HepG2 (cell line): Measurements from ENCODE around the gene TRIM7. TPM values are rescaled to one million over a fixed set of nuclear protein-coding genes. Genes with fewer than 3 reads are reported as not detected.

Experiments used
- CENPX ChIP-seq: sonication (generic); formaldehyde crosslinking; IDR thresholded peaks from 2 replicates; pipeline ENCODE4 v1.9.0; 2021; ENCODE audit warnings: mild to moderate bottlenecking, missing genetic modification reagents, moderate library complexity
- ELF1 ChIP-seq: sonication (generic); formaldehyde crosslinking; IDR thresholded peaks from 2 replicates; pipeline ENCODE4 v1.4.0; 2020; ENCODE audit warnings: missing genetic modification reagents
- ETV6 ChIP-seq: sonication (generic); formaldehyde crosslinking; conservative IDR thresholded peaks from 2 replicates; pipeline ENCODE4 v1.4.0; 2020; ENCODE audit warnings: missing genetic modification reagents
- FOXK1 ChIP-seq: sonication (generic); formaldehyde crosslinking; IDR thresholded peaks from 2 replicates; pipeline ENCODE4 v1.4.0; 2020; ENCODE audit warnings: low read depth, missing genetic modification reagents, borderline replicate concordance
- HNRNPK ChIP-seq: fragments of 200-400 bp; formaldehyde crosslinking; IDR thresholded peaks from 2 replicates; pipeline ENCODE4 v1.6.1; 2018; ENCODE audit warnings: low read length, low read depth, moderate library complexity, mild to moderate bottlenecking; ENCODE audit not compliant: poor library complexity, severe bottlenecking
- HOXA3 ChIP-seq: sonication (generic); formaldehyde crosslinking; IDR thresholded peaks from 2 replicates; pipeline ENCODE4 v1.5.0; 2020; ENCODE audit warnings: missing genetic modification reagents
- KDM6A ChIP-seq: IDR thresholded peaks from 2 replicates; pipeline ENCODE4 v1.6.1; 2016; ENCODE audit warnings: low read depth
- KLF15 ChIP-seq: sonication (generic); formaldehyde crosslinking; IDR thresholded peaks from 2 replicates; pipeline ENCODE4 v1.8.1; 2023; ENCODE audit warnings: borderline replicate concordance, mild to moderate bottlenecking, inconsistent platforms, missing genetic modification reagents, mixed read lengths
- KMT2B ChIP-seq: IDR thresholded peaks from 2 replicates; pipeline ENCODE4 v1.6.1; 2016; ENCODE audit warnings: missing genetic modification reagents, missing compliant biosample characterization
- PRMT3 ChIP-seq: sonication (generic); formaldehyde crosslinking; IDR thresholded peaks from 2 replicates; pipeline ENCODE4 v1.8.1; 2022; ENCODE audit warnings: low read depth, mild to moderate bottlenecking, moderate library complexity, missing genetic modification reagents, borderline replicate concordance
- RELA ChIP-seq: sonication (generic); formaldehyde crosslinking; IDR thresholded peaks from 2 replicates; pipeline ENCODE4 v1.4.0; 2020; ENCODE audit warnings: missing genetic modification reagents
- SCMH1 ChIP-seq: sonication (generic); formaldehyde crosslinking; IDR thresholded peaks from 2 replicates; pipeline ENCODE4 v1.9.0; 2021; ENCODE audit warnings: missing genetic modification reagents, mild to moderate bottlenecking, borderline replicate concordance
- SRSF9 ChIP-seq: fragments of 200-400 bp; formaldehyde crosslinking; IDR thresholded peaks from 2 replicates; pipeline ENCODE4 v1.6.1; 2018; ENCODE audit warnings: borderline replicate concordance, mild to moderate bottlenecking, low read depth, low read length; ENCODE audit not compliant: insufficient read depth, poor library complexity, severe bottlenecking
- TCF7L2 ChIP-seq: IDR thresholded peaks from 2 replicates; pipeline ENCODE4 v1.6.1; 2011; ENCODE audit warnings: mild to moderate bottlenecking, low read depth, low read length, moderate library complexity
- U2AF1 ChIP-seq: fragments of 200-400 bp; formaldehyde crosslinking; optimal IDR thresholded peaks from 2 replicates; pipeline ENCODE3; 2017; ENCODE audit warnings: mild to moderate bottlenecking, low read depth, low read length
- ZFY ChIP-seq: sonication (generic); formaldehyde crosslinking; IDR thresholded peaks from 2 replicates; pipeline ENCODE4 v1.4.0; 2020; ENCODE audit warnings: missing genetic modification reagents
- ZNF550 ChIP-seq: sonication (generic); formaldehyde crosslinking; IDR thresholded peaks from 2 replicates; pipeline ENCODE4 v1.4.0; 2020; ENCODE audit warnings: mild to moderate bottlenecking, missing genetic modification reagents, borderline replicate concordance
- ZNF557 ChIP-seq: sonication (generic); formaldehyde crosslinking; IDR thresholded peaks from 2 replicates; pipeline ENCODE4 v1.4.0; 2020; ENCODE audit warnings: missing genetic modification reagents
- ZNF567 ChIP-seq: sonication (generic); formaldehyde crosslinking; IDR thresholded peaks from 2 replicates; pipeline ENCODE4 v1.8.1; 2023; ENCODE audit warnings: mild to moderate bottlenecking, missing genetic modification reagents, borderline replicate concordance
- ZNF687 ChIP-seq: sonication (generic); formaldehyde crosslinking; IDR thresholded peaks from 2 replicates; pipeline ENCODE4 v1.5.1; 2020; ENCODE audit warnings: mild to moderate bottlenecking, missing genetic modification reagents, moderate library complexity
- ZSCAN22 ChIP-seq: sonication (generic); formaldehyde crosslinking; IDR thresholded peaks from 2 replicates; pipeline ENCODE4 v1.4.0; 2020; ENCODE audit warnings: mild to moderate bottlenecking, missing genetic modification reagents
- polyA plus RNA-seq, 8 experiments: library from polyadenylated mRNA; depleted of rRNA in 3 of 8; stranded (reverse) in 7 of 8; unstranded in 1 of 8; fragments of >200 nt; fragmentation: Illumina TruSeq in 4 of 8; extraction: Trizol in 4 of 8; gene quantifications; 2 replicates each; pipeline versions ENCODE4 v1.2.1 to v1.2.3, GENCODE V29; 2011 to 2016; ENCODE audit warnings: low read depth in 4 of 8, missing spikeins in 1 of 8, mixed read lengths in 1 of 8; ENCODE audit not compliant: insufficient read depth in 1 of 8
- total RNA-seq, 5 experiments: library from RNA; depleted of rRNA; stranded (reverse); fragments of >200 nt; fragmentation: Illumina TruSeq; extraction: Trizol; gene quantifications; 2 replicates each; pipeline ENCODE4 v1.2.3, GENCODE V29; 2016; ENCODE audit warnings: low read depth in 1 of 5

TRIM7 gene
- total and polyA plus RNA-seq, 2 of the 13 experiments (the other 11 are each of a cell fraction or from before 2014, with no cell fraction given): 0.13 TPM; not detected in 1

GRCh38 chr5:181184845-181185216 lies 20.2 kb downstream of the TRIM7 start (continued):
- TF ChIP-seq HOXA3 (CRISPR knock-in tag) (peak; percentile 54), ZSCAN22 (no peak), ZNF550 (CRISPR knock-in tag) (no peak), SCMH1 (CRISPR knock-in tag) (no peak), ZFY (0 out of 2 replicates have a peak, but pooled peaks have one; percentile 17), TCF7L2 (no peak), ZNF567 (CRISPR knock-in tag) (no peak), ZNF557 (CRISPR knock-in tag) (no peak), KLF15 (CRISPR knock-in tag) (no peak), ETV6 (CRISPR knock-in tag) (no peak), ZNF687 (CRISPR knock-in tag) (no peak), PRMT3 (no peak), KMT2B (CRISPR knock-in tag) (no peak), U2AF1 (no peak), SRSF9 (no peak), CENPX (CRISPR knock-in tag) (no peak), RELA (CRISPR knock-in tag) (no peak), KDM6A (CRISPR knock-in tag) (no peak), FOXK1 (CRISPR knock-in tag) (0 out of 2 replicates have a peak, but pooled peaks have one; percentile 4), HNRNPK (no peak), ELF1 (CRISPR knock-in tag) (no peak)
